ENCODE measurements around the gene TOM1L2.
A peak's percentile ranks its signal among the peaks of the same experiment; 100 is the strongest.
"Not testable (repeated sequence)": the region's sequence is repeated elsewhere in the genome, so short reads cannot be mapped to it uniquely, and the experiment has no call there.

TOM1L2 gene

DNA sequence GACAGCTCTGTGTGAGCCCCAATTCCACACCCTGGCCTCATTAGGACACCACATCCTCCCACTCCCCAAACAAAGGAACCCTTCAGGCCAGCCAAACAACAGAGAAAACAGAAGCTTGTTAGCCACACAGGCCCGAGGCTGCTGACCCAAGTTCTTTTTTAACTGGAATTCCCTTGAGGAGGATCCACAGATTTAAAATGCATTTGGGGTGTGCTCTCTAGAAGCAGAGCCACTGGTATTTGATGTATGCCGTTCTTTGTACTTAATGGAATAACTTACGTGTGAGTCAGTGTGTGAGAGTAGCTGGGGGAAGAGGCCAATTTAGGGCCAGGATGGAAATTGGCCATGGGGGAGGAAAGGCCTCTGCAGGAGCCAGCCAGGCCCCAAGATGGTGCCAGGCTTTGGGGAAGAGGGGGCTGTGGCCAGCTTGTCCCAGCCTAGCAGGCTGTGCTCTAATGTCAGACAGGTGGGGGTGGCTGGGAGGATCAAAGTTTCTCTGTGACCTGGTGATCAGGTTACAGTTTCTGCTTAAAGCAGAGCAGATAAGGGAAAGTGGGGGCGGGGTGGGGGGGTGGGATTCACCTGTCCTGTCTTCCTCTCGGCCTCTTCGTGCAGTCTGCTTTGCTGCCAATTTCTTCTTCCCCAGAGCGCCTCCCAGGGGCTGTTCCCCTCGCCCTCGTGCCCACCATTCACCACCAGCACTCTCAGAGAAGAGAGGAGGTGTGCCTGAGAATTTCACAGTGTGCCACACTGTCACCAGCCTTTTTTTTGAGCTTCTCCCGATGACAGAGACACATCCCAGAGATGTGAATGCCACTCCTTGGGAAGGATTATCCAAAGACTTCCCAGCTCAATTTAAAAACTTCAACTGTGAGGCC, 50.8 kb downstream of the TOM1L2 start:
- DNase-seq: peak; percentile 54 to 77

DNA sequence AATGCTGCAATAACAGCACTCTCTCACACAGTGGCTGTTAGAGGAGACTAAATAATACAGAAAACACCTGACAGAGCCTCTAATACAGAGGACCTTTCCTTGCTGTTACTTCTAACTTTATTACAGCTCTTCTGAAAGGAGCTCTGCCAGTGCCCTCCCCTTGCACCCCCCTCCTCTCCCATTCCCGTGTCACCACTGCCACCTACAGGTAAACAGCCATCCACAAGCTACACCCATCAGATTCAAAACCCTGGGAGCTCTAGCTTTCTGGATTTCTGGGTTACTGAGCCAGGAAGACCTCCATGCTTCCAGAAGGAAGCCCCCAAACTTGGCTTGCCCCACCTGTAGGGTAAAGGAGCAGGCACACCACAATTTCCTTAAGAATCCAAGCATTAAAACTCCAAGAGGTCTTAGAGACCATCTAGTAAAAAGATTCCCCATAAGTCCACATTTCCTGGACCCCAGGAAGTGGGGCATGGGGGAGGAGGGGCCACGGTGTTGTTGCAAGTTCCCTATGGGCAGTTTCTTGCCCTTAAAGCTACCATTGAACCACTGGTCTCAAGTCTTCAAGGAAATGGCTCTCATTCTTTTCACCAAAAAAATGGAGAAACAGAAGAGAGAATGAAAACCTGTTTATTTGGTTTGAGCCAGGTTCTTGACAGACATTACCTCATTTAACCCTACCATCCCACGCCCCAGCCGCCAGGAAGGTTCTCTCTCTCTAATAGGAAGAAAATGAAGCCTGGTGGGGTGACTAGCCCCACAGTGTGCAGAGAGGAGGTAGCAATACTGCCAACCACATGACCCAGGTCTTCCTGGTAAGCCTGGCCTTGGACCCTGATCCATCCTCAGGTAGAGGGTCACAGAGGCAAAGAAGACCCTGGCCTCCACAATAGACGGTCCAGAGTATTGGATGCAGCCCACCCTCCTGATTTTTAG, 52.8 kb downstream of the TOM1L2 start:
- peak; percentile 71 to 77 for DNase-seq

DNA sequence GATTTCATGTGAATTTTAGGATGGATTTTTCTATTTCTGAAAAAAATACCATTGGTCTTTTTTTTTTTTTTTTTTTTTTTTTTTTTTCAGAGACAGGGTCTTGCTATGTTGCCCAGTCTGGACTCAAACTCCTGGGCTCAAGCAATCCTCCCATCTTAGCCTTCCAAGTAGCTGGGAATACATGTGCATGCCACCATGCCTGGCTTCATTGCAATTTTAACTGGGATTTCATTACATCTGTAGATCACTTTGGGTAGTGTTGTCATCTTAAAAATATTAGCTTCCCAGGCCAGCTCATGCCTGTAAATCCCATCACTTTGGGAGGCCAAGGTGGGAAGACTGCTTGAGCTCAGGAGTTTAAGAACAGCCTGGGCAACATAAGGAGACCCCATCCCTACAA, 54.8 kb downstream of the TOM1L2 start:
- no peak for DNase-seq

DNA sequence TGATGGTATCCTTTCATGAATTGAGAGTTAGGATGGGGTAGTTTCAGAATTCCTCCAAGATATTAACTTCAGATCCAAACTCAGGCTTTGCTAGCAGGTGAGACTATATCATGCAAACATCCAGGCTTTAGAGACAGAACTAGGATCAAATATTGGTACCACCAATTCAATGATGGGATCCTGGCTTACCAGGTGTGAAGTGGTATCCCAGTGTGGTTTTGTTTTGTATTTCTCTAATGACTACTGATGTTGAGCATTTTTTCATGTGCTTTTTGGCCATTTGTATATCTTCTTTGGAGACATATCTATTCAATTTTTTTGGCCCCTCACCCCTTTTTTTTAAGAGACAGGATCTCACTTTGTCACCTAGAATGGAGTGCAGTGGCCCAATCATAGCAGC, 57.0 kb downstream of the TOM1L2 start:
- no peak for DNase-seq

DNA sequence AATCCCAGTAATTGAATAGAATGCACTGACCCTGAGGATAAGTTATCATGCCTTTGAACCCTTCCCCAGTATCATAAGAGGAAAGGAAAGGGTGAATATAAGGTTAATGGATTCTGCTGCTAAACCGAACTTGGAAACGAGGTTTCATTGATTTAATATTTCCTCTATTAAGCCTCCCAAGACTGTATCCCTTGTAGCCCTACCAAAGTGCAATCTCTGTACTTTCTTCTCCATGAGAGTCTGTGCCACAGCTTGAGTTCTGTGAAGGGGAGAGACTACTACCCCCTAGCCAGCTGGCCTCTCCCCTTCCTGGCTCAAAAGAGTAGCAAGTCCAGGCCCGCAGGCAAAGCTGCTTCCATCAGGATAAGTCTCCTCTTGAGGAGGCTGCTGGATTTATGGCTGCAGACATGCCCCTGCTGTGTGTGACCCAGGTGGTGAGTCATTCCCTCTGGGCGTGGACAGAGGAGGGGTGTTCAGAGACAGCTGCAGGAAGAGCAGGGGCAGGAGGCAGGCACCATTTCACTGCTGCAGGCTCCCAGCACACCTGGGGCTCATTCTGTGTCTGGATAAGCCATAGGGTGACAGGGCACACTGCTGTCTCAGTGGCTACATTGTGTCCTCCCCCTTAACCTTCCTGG, 58.4 kb downstream of the TOM1L2 start:
- DNase-seq: no peak

DNA sequence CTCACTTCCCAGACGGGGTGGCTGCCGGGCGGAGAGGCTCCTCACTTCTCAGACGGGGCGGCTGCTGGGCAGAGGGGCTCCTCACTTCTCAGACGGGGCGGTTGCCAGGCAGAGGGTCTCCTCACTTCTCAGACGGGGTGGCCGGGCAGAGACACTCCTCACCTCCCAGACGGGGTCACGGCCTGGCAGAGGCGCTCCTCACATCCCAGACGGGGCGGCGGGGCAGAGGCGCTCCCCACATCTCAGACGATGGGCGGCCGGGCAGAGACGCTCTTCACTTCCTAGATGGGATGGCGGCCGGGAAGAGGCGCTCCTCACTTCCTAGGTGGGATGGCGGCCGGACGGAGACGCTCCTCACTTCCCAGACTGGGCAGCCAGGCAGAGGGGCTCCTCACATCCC, 59.9 kb downstream of the TOM1L2 start:
- not testable (repeated sequence) for DNase-seq

DNA sequence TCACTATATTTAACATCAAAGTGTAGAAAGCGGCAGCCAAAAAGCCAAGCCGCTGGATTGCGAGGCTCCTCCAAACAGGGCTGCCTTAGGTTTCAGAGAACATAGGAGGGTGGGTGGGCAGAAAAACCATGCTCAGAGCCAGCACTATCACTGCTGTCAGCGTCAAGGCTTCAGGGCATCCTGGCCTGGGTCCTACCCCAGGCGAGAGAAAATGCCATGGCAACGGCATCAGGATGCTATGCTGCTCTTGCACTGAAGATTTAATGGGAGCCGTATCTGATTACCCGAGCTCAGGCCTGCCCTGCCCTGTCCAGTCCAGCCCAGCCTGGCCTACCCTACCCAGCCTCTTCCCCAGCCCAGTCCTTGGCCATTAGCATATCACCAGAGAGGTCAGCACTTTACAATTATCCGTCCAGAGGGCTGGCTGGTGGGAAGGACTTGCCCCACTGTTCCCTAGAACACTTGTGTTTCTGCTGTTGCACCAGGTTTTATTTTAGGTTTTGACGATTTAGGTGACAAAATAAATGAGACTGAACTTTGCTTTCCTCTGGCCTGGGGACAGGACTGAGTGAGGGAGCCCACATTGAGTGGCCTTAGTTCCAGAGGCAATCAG, 61.1 kb downstream of the TOM1L2 start:
- DNase-seq: peak in 1 of 2 donors; percentile 11

DNA sequence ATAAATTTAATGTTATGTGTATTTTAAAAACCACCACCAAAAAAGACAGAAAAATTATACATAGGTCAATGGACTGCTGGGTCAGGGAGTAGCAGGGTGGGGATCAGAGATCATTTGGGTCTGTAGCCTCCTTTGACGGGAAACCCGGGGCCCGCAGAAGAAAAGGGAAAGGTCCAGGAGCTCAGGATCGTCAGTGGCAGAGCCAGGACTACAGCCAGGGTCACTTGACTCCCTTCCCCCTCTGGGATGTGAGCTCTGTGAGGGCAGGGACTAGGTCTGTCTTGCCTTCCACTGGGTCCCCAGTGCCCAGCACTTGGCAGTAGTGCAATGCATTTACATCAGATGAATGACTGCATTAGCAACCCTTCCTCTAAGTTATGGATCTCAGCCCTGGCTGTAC, 62.1 kb downstream of the TOM1L2 start:
- no peak for DNase-seq

DNA sequence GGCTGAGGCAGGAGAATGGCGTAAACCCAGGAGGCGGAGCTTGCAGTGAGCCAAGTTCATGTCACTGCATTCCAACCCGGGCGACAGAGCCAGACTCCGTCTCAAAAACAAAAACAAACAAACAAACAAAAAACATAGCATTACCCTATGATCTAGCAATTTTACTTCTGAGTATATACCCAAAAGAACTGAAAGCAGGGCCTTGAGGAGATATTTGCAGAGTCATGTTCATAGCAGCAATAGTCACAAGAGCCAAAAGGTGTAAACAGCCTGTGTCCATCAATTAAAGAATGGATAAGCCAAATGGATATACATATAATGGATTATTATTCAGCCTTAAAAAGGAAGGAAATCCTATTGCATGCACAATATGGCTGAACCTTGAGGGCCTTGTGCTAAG, 63.1 kb downstream of the TOM1L2 start:
- DNase-seq: no peak

DNA sequence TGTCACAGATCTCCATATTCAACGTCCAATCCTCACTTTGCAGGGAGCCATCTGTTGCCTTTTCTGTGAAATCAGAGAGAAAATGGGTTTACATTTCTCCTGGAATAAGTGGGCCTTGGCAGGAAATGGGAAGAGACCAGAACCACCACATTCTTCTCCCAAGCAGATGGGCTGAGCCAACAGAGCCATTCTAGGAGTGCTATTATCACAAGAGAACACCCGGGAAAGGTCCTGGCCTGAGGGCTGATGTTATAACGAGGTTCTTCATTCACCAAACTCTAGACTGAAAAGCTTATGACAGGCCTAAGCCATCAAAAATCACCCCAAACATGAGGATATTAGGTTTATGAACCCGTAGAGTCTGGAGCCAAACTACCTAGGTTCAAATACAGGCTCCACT, 64.7 kb downstream of the TOM1L2 start:
- DNase-seq: no peak

DNA sequence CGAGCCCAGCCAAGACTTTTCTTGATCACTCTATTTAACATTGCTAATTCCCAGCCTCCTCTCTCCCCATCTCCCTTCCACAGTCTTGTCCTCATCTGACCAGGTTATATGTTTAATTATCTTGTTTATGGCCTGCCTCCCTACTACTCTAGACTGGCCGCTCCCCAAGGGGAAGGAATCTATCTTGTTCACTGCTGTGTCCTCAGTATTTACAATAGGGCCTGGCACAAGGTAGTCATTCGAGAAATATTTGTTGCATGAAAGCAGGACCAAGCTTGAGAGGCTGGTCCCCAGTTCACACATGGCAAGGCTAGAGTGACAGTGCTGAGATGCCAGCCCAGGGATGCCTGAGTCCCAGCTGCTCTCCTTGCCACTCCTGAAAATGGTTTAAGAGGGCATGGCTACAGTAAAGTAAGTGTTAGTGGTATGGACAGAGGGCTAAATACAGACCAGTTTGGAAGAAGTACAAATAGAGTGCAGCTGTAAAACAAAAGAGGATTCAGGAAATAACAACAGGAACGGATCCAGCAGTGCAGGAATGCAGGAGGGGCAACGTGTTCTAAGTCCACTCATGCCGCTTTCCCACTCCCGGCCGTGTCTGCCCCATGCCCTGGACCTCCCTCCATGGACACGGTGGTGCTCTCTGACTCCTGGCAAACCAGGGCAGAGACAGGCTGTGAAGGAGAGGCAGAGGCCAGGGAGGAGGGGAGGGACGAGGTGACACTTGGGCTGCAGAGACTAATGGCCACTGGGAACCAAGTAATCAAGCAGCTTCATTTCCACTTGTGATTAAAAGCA, 65.6 kb downstream of the TOM1L2 start:
- no peak for DNase-seq

DNA sequence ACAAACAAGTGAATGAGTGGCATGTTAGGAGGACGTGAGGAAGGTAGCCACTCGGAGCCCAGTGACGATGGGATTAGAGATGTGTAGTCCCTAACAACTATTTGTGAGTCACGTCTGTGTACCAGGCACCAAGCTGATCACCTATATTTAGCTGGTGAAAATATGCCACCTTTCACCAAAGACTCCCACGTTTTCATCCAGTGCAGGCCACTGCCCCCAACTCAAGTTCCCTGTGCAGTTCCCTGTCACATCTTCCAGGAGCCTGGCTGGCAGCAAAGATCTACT, 67.2 kb downstream of the TOM1L2 start:
- DNase-seq: no peak

DNA sequence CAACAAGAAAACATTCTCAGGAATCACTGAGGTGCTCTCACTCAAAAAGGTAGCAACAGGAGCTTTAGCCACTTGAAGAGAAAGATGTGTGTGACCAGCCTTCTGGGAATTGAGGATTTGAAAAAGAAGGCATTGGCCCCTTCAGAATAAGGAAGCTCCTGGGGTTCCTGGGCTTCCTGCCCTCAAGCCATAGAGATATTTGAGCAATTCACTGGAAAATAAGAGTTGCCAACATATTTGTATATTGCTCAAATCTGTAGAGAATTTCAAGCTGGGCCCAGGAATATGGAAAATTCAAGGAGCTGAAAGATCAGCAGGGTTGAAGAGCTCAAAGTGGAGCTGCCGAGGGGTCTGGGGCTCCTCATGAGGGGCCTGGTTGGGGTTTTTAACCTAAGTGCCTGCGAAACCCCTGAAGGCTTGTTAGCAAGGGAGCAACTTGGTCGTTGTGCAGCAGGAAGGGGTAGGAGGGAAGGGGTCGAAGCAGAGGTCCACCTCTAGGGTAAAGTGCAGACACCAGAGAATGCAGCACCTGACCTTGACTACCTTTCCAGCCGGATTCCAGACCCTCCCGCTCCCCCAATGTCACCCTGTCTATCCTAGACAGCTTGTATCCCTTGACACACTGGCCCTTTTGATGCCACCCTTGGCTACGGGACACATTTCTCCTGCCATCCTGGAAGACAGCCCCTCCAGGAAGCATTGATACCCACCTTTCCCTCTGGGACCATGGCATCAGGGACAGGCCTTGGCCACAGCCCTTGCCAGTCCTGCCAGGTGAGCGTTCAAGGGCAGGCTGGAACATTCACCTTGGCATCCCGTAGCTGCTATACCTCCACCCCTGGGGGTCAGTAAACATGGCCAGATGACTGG, 67.8 kb downstream of the TOM1L2 start:
- DNase-seq: no peak

DNA sequence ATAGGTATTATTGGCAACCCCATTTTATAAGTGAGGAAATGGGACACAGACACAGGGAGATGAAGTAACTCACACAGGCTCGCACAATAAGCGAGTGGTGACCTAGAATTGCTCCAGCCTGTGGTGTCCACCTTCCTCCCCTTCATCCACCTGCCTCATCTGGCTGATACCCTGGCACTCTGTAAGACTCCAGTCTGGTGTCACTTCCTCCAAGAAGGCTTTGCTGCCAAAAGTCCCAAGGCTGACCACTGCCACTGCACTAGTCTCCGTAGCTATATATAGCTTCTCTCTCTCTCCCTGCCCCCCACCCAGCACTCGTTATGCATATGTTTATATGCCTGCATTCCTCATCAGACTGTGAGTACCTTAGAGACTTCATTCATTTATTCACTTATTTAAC, 69.3 kb downstream of the TOM1L2 start:
- DNase-seq: no peak

DNA sequence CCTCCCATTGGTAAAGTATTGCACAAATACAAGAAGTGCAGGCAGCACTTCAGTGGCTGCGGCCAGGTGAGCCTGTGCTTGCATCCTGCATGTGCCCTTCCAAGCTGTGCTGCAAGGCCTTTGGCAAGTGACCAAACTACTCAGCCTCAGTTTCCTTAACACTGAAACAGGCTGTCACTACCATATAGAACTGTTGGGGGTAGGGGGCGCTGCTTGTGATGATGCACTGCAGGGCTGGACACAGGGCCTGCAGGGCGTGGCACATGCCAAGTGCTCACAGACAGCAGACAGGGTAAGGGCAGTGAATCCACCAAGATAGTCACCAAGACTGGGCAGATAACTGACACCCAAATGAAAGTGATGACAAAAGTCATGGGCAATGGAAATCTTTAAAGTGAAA, 69.8 kb downstream of the TOM1L2 start:
- DNase-seq: no peak

DNA sequence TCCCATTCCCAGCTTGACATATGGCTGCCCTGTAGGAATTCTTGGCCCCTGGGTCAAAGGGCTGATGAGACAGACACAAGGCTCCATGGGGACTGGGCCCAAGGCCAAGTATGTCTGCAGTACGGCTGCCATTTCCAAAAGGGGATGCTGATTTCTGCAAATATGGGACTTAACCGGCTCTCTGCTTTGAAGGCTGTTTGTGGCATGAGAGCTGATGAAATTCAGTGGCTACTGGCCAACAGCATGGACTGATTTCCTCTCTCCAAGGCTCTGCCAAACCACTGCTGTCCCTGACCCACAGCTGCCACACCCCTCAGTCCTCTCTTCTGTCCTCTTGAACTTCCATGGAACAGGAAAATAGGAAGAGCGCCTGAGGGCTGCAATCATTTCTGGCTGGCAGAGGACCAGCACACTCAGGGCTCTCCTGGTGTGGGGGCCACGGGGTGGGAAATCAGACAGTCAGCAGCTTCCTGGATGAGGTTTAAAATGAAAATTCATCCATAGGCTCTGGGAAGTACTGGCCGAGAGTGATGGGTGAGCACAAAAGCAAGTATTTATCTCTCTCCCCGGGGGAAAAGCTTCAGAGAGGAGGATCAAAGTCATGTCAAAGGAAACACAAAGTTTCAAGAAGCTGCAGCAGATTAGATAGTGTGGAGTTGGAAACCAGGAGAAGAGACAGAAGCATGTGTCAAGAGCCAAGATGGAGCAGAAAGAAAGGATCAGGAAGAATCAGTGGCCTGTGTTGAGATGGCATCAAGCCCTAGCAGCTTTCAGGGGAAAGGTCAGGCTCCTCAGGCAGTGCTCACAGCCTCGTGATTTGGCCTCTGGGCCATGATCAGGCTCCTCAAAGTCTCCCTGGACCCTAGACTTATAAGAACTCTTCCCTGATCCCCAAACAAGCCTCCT, 71.3 kb downstream of the TOM1L2 start:
- DNase-seq: peak; percentile 16 to 43

DNA sequence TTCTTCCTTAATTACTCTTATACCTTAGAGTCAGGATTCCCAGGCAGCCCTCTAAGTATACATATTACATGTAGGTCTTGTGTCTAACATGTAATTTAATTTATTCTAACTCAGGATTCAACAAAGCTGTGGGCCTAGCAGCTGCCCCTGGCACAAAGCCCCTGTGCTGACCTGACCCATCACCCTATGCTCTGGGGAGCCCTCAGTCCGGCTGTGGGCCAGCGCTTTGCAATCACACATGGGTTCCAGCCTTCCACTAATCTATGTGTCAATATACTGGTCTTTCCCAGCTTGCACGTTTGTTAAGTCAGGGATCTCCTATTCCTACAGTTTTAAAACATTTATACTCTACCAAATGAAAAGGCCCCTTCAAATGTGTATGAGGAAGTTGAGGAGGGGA, 72.7 kb downstream of the TOM1L2 start:
- no peak for DNase-seq

DNA sequence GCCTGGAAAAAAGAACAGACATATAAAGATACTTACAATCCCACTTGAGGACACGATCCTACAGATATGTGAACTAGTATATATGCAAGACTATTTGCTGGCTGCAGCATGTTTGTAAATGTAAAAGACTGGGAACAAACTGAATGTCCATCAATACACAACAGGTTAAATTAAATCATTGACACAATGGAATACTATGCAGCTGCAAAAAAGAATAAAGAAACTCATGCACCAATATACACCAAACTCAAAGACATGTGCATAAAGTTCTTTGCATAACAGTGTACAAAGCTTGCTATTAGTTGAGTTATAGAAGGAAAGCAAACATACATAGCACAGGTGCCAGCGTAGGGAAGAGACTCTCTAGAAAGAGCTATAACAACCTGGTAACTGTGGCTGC, 73.5 kb downstream of the TOM1L2 start:
- DNase-seq: no peak

DNA sequence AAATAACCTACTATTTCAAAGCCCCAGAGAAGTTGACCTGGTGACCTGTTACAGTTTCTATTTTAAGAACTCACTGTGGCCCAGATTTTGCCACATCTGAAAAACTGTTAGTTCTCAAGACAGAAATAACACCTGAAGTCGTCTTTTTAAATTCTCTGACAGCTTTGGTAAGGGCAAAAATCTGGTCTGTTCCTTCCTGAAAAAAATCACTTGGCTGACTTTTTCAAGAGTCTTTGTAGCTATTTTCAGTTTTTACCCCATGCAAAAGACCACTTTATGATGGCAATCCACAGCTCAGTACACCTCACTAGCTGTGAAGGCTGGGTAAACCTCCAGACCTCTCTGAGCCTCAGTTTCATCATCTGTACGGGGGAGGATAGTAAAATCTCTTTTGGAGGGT, 74.8 kb downstream of the TOM1L2 start:
- no peak for DNase-seq

DNA sequence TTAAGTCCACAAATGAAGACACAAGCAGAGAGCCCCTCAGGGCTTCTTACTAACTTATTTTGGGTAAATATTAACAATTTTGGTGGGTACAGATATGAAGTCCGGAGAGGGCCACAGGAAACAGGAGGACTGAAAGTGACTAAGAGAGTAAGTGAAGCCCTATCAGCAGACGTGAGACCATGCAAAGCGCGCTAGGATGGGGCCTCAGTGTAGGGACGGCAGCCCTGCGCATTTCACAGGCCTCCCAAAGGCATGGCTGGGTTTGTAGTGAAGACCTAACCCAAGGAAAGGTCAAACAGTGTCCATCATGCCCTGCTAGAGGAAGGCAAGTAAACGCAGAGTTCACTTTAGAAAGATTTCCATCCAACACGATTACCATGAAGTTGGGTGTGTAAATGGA, 75.5 kb downstream of the TOM1L2 start:
- no peak for DNase-seq
